Ovary (tissue), 3 donors: ENCODE results near the gene SLC2A13.

Source experiments
- CTCF ChIP-seq, 3 donors: fragments of 450-650 bp in 2 of 3; fragments of 200-600 bp in 1 of 3; IDR thresholded peaks; one replicate each; pipeline versions ENCODE4 v1.5.1 to v1.8.0; 2016 to 2022; ENCODE audit warnings: antibody characterized with exemption in 3 of 3, mild to moderate bottlenecking in 1 of 3
- EP300 ChIP-seq: sonication (generic); formaldehyde crosslinking; IDR thresholded peaks from one replicate; pipeline ENCODE4 v1.6.1; 2017; ENCODE audit warnings: antibody characterized with exemption
- POLR2A ChIP-seq: fragments of 450-650 bp; IDR thresholded peaks from one replicate; pipeline ENCODE4 v1.6.1; 2017; ENCODE audit warnings: antibody characterized with exemption, mild to moderate bottlenecking, moderate library complexity
- donor health status: DM: no; HTN: no; CAD: no.

GRCh38 chr12:39920222-39920621, 185.7 kb downstream of the SLC2A13 start:
- no peak for TF ChIP-seq CTCF (IDR thresholded peaks at IDR 0.05)
- no peak for TF ChIP-seq POLR2A
- TF ChIP-seq EP300 = no peak
